Pancreas (tissue), 10 donors: ENCODE measurements around the gene NOVA1. TPM values are rescaled to one million over a fixed set of nuclear protein-coding genes. Genes with fewer than 3 reads are reported as not detected.
A peak's percentile ranks its signal among the peaks of the same experiment; 100 is the strongest.

Experiments
- ATAC-seq, 4 donors: fragments of 200-7000 bp; cut with Tn5 transposase; one replicate each; pipeline versions ENCODE4 v1.8.0 to v1.9.1; 2020; ENCODE audit warnings: mild to moderate bottlenecking in 4 of 4, moderate library complexity in 4 of 4
- DNase-seq, 6 donors: peaks; one replicate each; pipeline ENCODE4 v3.0.0-alpha.2; 2020
- FAIRE-seq: peaks from 2 replicates; lab custom pipeline; 2012; peaks lifted over from hg19 to GRCh38; lab: Jason Lieb, UNC
- H3K27ac ChIP-seq, 4 donors: fragments of 200-600 bp; sonication (generic); 1 replicate in 3 of 4; 2 replicates in 1 of 4; pipeline versions ENCODE4 v1.5.0 to v1.8.0; 2020
- H3K27me3 ChIP-seq, 4 donors: fragments of 200-600 bp; one replicate each; pipeline ENCODE4 v1.8.0; 2021
- H3K36me3 ChIP-seq, 3 donors: fragments of 200-600 bp; sonication (generic) in 1 of 3; one replicate each; pipeline versions ENCODE4 v1.5.0 to v1.8.0; 2020 to 2021
- H3K4me1 ChIP-seq, 3 donors: fragments of 200-600 bp; one replicate each; pipeline ENCODE4 v1.8.0; 2021
- H3K4me3 ChIP-seq, 4 donors: fragments of 200-600 bp; sonication (generic) in 2 of 4; one replicate each; pipeline versions ENCODE4 v1.5.0 to v1.8.0; 2020 to 2021
- H3K9me3 ChIP-seq, 4 donors: fragments of 200-600 bp; one replicate each; pipeline ENCODE4 v1.8.0; 2021
- WGBS, 2 donors: extraction: QIAGEN DNeasy Blood & Tissue Kit; methylation state at CpG; one replicate each; pipeline ENCODE4 v1.1.7; 2013; 5-methylcytosine and 5-hydroxymethylcytosine counted together
- intact Hi-C, 3 donors: fragments of 100-400 bp; cut with DNase I; formaldehyde crosslinking; loops; one replicate each; pipeline versions ENCODE4 v1.11.1 to v1.14.2; 2022
- polyA plus RNA-seq, 2 donors: library from polyadenylated mRNA; stranded (reverse); fragments of 200-250 nt; gene quantifications; one replicate each; pipeline ENCODE4 v1.2.3, GENCODE V29; 2013
- total RNA-seq, 6 donors: library from RNA; stranded (reverse); fragmentation: NEBNext Ultra II Directional in 4 of 6; extraction: Animal tissue kit (Norgen Biotek cat#: 25700) in 4 of 6; gene quantifications; one replicate each; pipeline versions ENCODE4 v1.2.1 to v1.2.4, GENCODE V29; 2021 to 2023
- TF ChIP-seq, protein P1 (sequence below), 4 donors: fragments of 200-600 bp; sonication (generic) in 3 of 4; IDR thresholded peaks; one replicate each; pipeline versions ENCODE4 v1.5.0 to v1.8.0; 2021; ENCODE audit warnings: antibody characterized with exemption in 4 of 4
- donor health status: healthy with polysubstance abuse.
- donor health status: DM: no; HTN: no; CAD: no; lungs with moderate emphysema.
- donor health status: DM: no; HTN: no; CAD: no.
- donor health status: control.
- donor health status: control.
- donor health status: Bipolar disorder and iron deficiency.
- donor health status: DM: yes; HTN: yes; CAD: no.
- donor health status: DM: no; HTN: no; CAD: no.
- donor health status: DM: no; HTN: no; CAD: no.
- donor health status: DM: yes; HTN: yes; CAD: no.

NOVA1 gene
- total and polyA plus RNA-seq, 8 donors = 0.59 to 6.0 (median 2.3) TPM

DNA sequence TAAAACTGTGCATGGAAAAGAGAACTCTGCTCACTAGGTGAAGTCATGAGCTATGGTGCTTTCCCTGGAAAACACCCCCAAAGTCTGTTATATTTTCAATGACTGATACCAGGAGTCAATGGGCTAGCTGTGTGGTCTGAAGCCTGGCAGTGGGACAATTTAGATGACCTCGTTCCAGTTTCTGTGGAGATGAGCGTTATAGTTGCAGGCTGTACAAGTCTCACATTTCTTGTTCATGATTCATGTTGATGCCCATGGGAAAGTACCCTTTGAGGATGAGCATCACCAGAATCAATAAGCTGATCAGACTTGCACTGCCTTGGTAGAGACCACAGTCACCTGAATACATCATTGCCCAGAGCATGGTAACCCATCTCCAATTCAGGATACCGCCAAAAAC is 70.7 kb downstream of the NOVA1 start:
- TF ChIP-seq, protein P1, sequence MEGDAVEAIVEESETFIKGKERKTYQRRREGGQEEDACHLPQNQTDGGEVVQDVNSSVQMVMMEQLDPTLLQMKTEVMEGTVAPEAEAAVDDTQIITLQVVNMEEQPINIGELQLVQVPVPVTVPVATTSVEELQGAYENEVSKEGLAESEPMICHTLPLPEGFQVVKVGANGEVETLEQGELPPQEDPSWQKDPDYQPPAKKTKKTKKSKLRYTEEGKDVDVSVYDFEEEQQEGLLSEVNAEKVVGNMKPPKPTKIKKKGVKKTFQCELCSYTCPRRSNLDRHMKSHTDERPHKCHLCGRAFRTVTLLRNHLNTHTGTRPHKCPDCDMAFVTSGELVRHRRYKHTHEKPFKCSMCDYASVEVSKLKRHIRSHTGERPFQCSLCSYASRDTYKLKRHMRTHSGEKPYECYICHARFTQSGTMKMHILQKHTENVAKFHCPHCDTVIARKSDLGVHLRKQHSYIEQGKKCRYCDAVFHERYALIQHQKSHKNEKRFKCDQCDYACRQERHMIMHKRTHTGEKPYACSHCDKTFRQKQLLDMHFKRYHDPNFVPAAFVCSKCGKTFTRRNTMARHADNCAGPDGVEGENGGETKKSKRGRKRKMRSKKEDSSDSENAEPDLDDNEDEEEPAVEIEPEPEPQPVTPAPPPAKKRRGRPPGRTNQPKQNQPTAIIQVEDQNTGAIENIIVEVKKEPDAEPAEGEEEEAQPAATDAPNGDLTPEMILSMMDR (IDR thresholded peaks at IDR 0.05) = no peak
- H3K4me1 ChIP-seq = no peaks in the 10 kb centered on the region
- ATAC-seq (no peak), FAIRE-seq (no peak), DNase-seq (no peak)
- no peak overlapping the region for H3K27ac ChIP-seq
- intact Hi-C loops = no loop called here
- WGBS, 2 donors = 66 to 75% methylated on average over 3 of the region's 3 CpGs
- H3K36me3 ChIP-seq = no peaks in the 10 kb centered on the region
- H3K9me3 ChIP-seq = no peaks in the 10 kb centered on the region
- no peaks in the 10 kb centered on the region for H3K27me3 ChIP-seq
- no peak overlapping the region for H3K4me3 ChIP-seq

DNA sequence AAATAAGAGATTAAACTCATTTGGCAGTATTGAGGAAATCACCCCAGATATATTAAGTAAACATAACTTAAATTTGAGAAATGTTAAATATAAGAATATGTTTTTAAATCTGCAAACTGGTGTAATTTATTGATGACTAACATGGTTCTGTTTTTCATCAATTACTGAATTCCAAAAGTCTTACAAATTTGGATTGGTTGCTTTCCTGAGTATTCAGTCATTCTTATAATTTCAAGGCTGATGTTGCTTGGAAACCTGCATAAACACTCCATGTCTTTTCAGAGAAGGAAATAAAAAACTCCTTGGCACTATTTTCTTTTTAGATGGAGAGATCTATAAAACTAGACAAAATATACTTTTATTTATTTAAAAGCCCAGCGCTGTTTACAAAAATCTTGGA is 71.7 kb downstream of the NOVA1 start:
- Histone ChIP-seq H3K27me3 (no peaks in the 10 kb centered on the region), H3K4me3 (no peak overlapping the region), H3K4me1 (no peaks in the 10 kb centered on the region), H3K27ac (no peak overlapping the region), H3K9me3 (no peaks in the 10 kb centered on the region), H3K36me3 (no peaks in the 10 kb centered on the region)
- ATAC-seq = no peak
- TF ChIP-seq, protein P1 (IDR thresholded peaks at IDR 0.05) = no peak
- 93% methylated on average over 1 of the region's 1 CpG for WGBS, 2 donors
- FAIRE-seq = no peak
- intact Hi-C loops = no loop called here
- no peak for DNase-seq

DNA sequence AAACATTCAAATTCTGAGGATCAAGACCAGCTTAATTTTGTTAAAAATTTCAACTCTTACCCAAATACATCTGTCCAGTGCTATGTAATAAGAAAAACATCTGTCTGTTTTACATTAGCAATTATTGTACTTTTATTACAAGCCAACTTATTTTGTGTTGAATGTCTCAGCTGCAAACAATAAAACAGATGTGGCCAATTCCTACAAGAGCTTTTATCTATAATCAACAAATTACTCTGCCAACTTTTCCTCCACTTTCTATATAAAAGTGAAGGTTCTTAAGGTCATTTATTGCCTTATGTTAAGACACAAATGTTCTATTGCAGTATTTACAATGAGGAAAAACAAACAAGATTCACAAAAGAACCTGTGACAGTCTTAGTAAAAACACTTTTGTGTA is 72.7 kb downstream of the NOVA1 start:
- ATAC-seq (no peak), DNase-seq (no peak), FAIRE-seq (peak; percentile 9)
- Histone ChIP-seq H3K9me3 (no peaks in the 10 kb centered on the region), H3K27ac (no peak overlapping the region), H3K4me3 (no peak overlapping the region), H3K27me3 (no peaks in the 10 kb centered on the region), H3K4me1 (no peaks in the 10 kb centered on the region), H3K36me3 (no peaks in the 10 kb centered on the region)
- intact Hi-C loops = no loop called here
- TF ChIP-seq, protein P1 (IDR thresholded peaks at IDR 0.05) = no peak

DNA sequence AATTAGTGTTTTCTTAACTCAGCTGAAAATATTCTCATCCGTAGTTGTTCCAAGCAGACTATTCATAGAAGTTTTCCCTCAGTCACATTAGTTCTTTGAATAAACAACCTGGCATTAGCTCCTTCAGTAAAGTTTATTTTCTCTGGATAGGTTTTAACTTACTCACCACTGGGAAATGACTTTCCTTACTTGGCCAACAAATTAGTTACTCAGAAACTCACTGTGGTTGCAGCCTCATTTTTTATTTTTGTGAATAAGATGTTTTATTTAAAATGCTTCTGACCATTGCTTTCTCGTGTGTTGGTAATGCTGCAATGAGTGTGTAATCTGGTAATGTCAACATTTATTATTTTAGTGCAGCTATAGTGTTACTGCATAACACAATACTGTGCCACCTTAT is 74.9 kb downstream of the NOVA1 start:
- FAIRE-seq (peak; percentile 23), ATAC-seq (no peak)
- 60 to 73% methylated on average over 2 of the region's 2 CpGs for WGBS, 2 donors

DNA sequence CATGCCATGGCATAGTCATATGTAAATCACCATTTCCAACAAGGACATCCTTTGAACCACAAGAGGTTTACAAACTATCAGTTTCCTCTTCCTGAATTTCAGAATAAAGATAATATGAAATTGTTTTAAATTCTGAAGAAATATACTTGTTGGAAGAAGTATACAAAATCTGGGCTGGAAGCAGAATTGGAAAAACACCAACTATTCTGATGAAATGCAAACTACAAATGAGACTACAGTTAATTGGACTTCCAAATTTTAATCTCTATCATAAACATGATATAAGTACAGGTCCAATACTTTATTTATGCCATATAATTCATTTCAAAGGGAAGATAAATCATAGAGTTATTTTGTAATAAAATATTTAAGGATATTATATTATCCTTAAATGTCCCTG is 80.1 kb downstream of the NOVA1 start:
- no peaks in the 10 kb centered on the region for H3K36me3 ChIP-seq
- H3K27ac ChIP-seq = no peak overlapping the region
- TF ChIP-seq, protein P1 (IDR thresholded peaks at IDR 0.05) = no peak
- peaks cover 0 to 4% (median 0%) of the 10 kb centered on the region in 4 donors for H3K9me3 ChIP-seq
- no peaks in the 10 kb centered on the region for H3K27me3 ChIP-seq
- no peak overlapping the region for H3K4me3 ChIP-seq
- intact Hi-C loops = no loop called here
- DNase-seq (no peak), FAIRE-seq (no peak), ATAC-seq (no peak)
- no peaks in the 10 kb centered on the region for H3K4me1 ChIP-seq

More for the DNA sequence above, 74.9 kb downstream of the NOVA1 start:
- Histone ChIP-seq H3K27me3 (no peaks in the 10 kb centered on the region), H3K36me3 (no peaks in the 10 kb centered on the region), H3K27ac (no peak overlapping the region), H3K4me1 (no peaks in the 10 kb centered on the region), H3K9me3 (no peaks in the 10 kb centered on the region), H3K4me3 (no peak overlapping the region)
- intact Hi-C loops = no loop called here
- TF ChIP-seq, protein P1 (IDR thresholded peaks at IDR 0.05) = no peak
- DNase-seq = no peak
